ENCODE results near the gene FKBP2.

FKBP2 gene

DNA sequence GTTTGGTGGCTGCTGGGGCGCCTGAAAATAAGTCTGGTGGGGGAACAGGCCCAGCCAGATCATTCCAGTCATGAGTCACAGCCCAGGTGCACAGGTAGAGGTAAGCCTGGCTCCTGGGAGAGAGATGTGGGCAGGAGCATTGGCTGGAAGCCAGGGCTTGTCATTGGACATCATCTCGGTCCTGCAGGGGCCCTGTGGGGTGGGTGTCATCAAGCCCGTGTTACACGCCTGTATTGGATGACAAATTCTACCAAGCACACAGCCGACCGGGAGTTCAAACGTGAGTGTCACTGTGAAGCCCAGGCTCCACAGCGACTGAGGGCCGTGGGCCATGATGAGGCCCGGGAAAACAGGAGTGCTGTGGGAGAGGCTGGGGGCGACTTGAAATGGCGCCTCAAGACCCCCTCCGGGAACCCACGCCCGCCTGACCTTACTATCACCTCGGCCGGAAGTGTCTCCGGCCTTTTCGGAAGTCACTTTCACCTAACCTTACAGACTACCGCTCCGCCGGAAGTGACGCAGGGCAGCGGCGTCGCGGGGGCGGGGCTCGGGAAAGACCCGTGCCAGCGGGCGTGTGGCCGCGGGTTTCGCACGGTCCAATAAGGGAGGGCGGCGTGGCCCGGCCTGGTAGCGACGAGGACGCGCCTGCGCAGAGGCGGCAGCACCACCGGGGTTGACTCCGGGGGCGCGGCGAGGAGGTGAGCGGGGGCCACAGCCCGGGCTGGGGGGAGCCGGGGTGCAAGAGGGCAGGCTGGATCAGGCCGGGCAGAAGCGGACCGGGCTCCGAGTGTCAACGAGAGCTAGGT lies at the start of gene FKBP2:
Gene FKBP2 (plus strand): TSS at position 661 of the 806 bp plus-strand sequence. CDS start 1,293 bp downstream, outside the sequence.
- peak; percentile 97 for DNase-seq
- no peaks in the 10 kb centered on the region for H3K9me3 Mint-ChIP-seq
- peak within 1 kb of the TSS; percentile 90 for H3K4me3 Mint-ChIP-seq
- H3K36me3 Mint-ChIP-seq = peaks cover 32% of the 10 kb centered on the region
- no peaks in the 10 kb centered on the region for H3K27me3 Mint-ChIP-seq
- CTCF ChIA-PET = interaction anchor here (0.8 to 1.2 kb wide), 5 partner anchors 9 to 64 kb away, joined by 3 to 7 read pairs (median 4); partner anchors contain the start of genes ESRRA, NUDT22, PLCB3 and TRPT1
- peak within 1 kb of the TSS; percentile 93 for H3K27ac Mint-ChIP-seq
- peaks cover 64% of the 10 kb centered on the region for H3K4me1 Mint-ChIP-seq

DNA sequence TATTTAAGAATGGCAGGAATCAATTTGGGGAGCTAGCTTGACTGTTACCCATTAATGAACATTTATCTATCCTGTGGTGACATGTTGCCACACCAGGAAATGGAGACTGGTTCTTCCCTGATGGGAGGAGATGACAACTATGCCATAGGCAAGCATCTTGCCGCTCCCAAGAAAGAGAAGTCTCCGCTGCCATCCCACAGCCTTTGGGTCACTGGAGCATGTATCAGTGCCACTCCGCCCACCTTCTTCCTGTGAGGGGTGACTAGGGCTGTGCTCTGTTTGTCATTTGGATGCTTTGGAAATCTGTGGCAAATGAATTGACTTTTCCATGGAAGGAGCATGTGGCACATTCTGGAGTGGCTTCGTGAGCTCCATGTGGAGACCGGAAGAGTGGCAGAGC lies 48.5 kb upstream of the FKBP2 start:
- peaks cover 57% of the 10 kb centered on the region for H3K36me3 Mint-ChIP-seq

DNA sequence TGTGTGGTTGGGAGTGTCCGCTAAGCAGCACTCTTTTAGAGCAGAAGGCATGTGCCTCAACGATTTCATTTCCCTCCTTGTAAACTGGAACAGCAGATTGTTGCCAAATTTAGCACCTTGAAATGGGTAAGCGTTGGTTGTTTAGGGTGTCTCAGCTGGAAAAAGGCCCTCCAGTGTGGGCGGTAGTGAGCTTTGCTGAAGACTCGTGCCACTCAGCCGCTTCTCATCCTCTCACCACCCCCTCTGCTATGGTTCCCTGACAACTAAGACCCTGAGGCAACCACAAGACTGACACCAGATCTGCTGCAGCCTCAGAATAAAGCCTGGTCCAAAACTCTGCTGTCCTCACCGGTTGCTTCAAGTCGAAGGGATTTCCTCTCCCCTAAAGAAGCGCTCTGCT lies 44.3 kb upstream of the FKBP2 start:
- no peaks in the 10 kb centered on the region for H3K27me3 Mint-ChIP-seq
- peaks cover 65% of the 10 kb centered on the region for H3K36me3 Mint-ChIP-seq
- no peak overlapping the region for H3K27ac Mint-ChIP-seq
- no peak for DNase-seq
- CTCF ChIA-PET = interaction anchor here (1.1 to 2.8 kb wide), 3 partner anchors 8 to 196 kb away, joined by 3 to 17 read pairs (median 7); partner anchors contain the start of gene FERMT3
- H3K4me1 Mint-ChIP-seq = peaks cover 15% of the 10 kb centered on the region
- no peak overlapping the region for H3K4me3 Mint-ChIP-seq
- no peaks in the 10 kb centered on the region for H3K9me3 Mint-ChIP-seq

More for the DNA sequence above, 48.5 kb upstream of the FKBP2 start:
- Mint-ChIP-seq H3K9me3 (no peaks in the 10 kb centered on the region), H3K4me3 (no peak overlapping the region), H3K4me1 (peaks cover 31% of the 10 kb centered on the region), H3K27me3 (no peaks in the 10 kb centered on the region), H3K27ac (no peak overlapping the region)
- DNase-seq = no peak
- CTCF ChIA-PET = interaction anchor here (2.4 kb wide), 1 partner anchor 12 kb away, joined by 11 read pairs; no protein-coding TSS in a partner anchor

DNA sequence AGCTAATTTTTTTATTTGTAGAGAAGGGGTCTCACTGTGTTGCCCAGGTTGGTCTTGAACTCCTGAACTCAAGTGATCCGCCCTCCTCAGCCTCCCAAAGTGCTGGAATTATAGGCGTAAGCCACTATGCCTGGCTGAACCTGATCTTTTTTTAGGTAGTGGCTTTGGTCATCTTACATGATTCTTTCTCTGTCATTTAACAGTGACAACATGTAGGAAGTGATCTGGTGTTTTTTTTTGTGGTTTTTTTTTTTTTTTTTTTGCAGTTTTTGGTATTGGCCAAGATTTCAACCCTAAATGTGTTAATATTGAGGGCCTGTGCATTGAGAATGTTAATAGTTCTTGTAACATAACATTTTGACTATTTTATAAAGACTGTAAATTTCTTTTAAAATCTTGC lies 42.4 kb upstream of the FKBP2 start:
- Mint-ChIP-seq H3K4me3 (no peak overlapping the region), H3K27ac (no peak overlapping the region), H3K4me1 (peaks cover 8% of the 10 kb centered on the region), H3K27me3 (no peaks in the 10 kb centered on the region), H3K9me3 (no peaks in the 10 kb centered on the region), H3K36me3 (peaks cover 67% of the 10 kb centered on the region)
- no peak for DNase-seq
- CTCF ChIA-PET = interaction anchor here (0.9 kb wide), 1 partner anchor 119 kb away, joined by 4 read pairs; the partner anchor contains the start of genes PRDX5 and TRMT112

DNA sequence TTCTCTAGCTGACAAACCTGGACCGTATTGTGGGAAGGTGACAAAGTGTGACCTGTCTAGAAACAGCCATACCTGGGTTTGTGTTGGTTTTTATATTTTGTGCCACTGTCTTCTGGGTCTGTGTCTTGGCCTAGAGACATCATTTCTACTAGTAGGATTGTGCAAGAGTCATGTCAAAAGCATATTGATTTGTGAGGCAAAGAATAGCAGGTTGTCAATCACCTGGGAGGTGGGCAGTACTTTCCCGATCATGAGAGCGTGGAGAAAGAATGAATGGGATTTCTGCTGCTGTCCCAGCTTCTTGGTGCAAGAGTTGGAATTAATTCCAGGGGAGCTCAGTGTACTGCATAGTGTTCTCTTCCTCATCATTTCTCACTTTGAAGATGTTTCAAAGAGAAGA lies 39.4 kb upstream of the FKBP2 start:
- CTCF ChIA-PET = interaction anchor here (7.4 kb wide), 1 partner anchor 102 kb away, joined by 131 read pairs; the partner anchor contains the start of genes CATSPERZ and ESRRA

DNA sequence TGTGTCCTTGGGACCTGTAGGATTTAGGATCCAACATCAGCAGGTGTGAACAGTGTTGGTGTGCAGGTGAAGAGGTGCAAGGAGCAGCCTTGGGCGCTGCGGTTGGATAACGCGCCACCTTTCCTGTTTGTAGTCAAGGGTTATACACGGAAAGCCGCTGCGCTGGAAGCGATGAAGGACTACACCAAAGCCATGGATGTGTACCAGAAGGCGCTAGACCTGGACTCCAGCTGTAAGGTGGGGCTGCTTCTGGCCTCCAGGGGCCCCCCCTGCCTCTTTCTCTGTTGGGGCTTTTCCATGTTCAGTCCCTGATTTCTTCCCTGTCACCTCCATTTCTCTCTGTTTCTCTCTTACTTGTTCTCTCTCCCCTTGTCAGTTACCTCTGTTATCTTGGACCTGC lies 37.9 kb upstream of the FKBP2 start:
- H3K4me1 Mint-ChIP-seq = peaks cover 33% of the 10 kb centered on the region
- DNase-seq = no peak
- no peak overlapping the region for H3K27ac Mint-ChIP-seq
- no peaks in the 10 kb centered on the region for H3K27me3 Mint-ChIP-seq
- no peaks in the 10 kb centered on the region for H3K9me3 Mint-ChIP-seq
- H3K36me3 Mint-ChIP-seq = peaks cover 59% of the 10 kb centered on the region
- H3K4me3 Mint-ChIP-seq = no peak overlapping the region
- CTCF ChIA-PET = interaction anchor here (2.0 to 7.4 kb wide), 3 partner anchors 100 to 447 kb away, joined by 4 to 131 read pairs (median 8); partner anchors contain the start of genes CATSPERZ and ESRRA

More for the DNA sequence above, 39.4 kb upstream of the FKBP2 start:
- Mint-ChIP-seq H3K4me3 (no peak overlapping the region), H3K4me1 (peaks cover 33% of the 10 kb centered on the region), H3K27ac (no peak overlapping the region), H3K9me3 (no peaks in the 10 kb centered on the region), H3K36me3 (peaks cover 60% of the 10 kb centered on the region), H3K27me3 (no peaks in the 10 kb centered on the region)
- DNase-seq = no peak

DNA sequence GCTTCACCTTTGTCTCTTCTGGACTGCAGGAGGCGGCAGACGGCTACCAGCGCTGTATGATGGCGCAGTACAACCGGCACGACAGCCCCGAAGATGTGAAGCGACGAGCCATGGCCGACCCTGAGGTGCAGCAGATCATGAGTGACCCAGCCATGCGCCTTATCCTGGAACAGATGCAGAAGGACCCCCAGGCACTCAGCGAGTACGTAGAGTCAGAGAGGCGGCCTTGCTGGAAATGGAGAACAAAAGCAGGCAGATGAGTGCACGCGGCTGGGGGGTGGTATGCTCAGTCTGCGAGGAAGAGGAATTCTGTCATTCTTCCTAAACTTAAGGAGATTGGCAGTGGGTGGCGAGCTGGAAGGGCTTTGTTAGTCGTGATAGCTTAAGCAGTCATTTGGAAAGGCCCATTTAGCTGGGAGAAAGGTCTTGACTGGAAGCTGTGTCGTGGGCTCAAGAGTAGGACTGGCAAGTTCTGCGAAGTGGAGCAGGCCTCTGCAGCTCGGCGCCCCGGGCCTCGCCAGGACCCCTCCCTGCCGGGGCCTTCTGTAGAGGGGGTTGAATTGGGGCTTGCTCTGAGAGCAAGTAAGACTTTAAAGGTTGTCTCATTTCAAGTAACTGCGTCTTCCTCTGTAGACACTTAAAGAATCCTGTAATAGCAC lies 37.3 kb upstream of the FKBP2 start:
- Mint-ChIP-seq H3K4me1 (peaks cover 38% of the 10 kb centered on the region), H3K9me3 (no peaks in the 10 kb centered on the region), H3K36me3 (peaks cover 59% of the 10 kb centered on the region), H3K4me3 (no peak overlapping the region), H3K27ac (peak overlapping the region; percentile 76), H3K27me3 (no peaks in the 10 kb centered on the region)
- no peak for DNase-seq
- CTCF ChIA-PET = interaction anchor here (1.1 to 7.4 kb wide), 14 partner anchors 8 to 446 kb away, joined by 3 to 131 read pairs (median 10); partner anchors contain the start of genes BAD, CATSPERZ, ESRRA and GPR137

DNA sequence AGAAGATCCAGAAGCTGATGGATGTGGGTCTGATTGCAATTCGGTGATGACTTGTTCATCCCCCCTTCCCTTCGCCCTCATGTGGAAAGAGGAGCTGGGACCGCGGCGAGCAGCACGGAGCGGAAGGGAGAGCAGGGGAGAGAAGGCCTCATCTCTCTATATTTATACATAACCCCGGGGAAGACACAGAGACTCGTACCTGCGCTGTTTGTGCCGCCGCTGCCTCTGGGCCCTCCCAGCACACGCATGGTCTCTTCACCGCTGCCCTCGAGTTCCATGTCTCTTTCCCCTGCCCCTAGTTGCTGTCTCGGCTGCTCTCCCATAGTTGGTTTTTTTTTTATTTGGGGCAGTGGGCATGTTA lies 36.8 kb upstream of the FKBP2 start:
- Mint-ChIP-seq H3K27ac (peak overlapping the region; percentile 76), H3K4me1 (peaks cover 43% of the 10 kb centered on the region), H3K36me3 (peaks cover 63% of the 10 kb centered on the region), H3K9me3 (no peaks in the 10 kb centered on the region), H3K4me3 (no peak overlapping the region), H3K27me3 (no peaks in the 10 kb centered on the region)
- DNase-seq = no peak
- CTCF ChIA-PET = interaction anchor here (0.7 to 7.4 kb wide), 27 partner anchors 8 to 446 kb away, joined by 3 to 131 read pairs (median 4); partner anchors contain the start of genes BAD, CATSPERZ, DNAJC4 and ESRRA

DNA sequence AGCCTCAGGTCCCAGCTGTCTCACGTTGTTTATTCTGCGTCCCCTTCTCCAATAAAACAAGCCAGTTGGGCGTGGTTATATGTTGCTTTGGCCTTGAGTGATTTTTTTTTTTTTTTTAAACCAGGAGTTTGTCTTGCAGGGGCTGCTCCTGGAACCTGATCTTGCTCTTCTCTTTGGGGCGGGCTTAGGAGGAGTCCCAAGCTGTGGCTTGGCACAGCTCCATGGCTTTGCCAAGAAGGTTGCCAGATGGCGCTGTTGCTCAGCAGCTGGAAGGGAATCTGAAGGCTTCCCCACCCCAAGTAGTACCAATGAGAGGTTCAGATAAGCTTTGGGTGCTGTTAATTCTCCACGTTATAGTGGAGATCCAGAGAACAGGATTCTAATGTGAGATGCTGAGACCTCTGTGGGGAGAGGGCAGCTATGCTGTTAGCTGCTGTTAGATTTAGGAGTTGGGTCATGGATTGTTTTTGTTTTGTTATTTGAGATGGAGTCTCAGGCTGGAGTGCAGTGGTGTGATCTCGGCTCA lies 36.4 kb upstream of the FKBP2 start:
- CTCF ChIA-PET = interaction anchor here (0.7 to 7.4 kb wide), 29 partner anchors 9 to 445 kb away, joined by 3 to 131 read pairs (median 4); partner anchors contain the start of genes BAD, CATSPERZ, DNAJC4 and ESRRA
- peaks cover 48% of the 10 kb centered on the region for H3K4me1 Mint-ChIP-seq
- H3K4me3 Mint-ChIP-seq = peak overlapping the region; percentile 71
- no peaks in the 10 kb centered on the region for H3K9me3 Mint-ChIP-seq
- peak overlapping the region; percentile 86 for H3K27ac Mint-ChIP-seq
- H3K36me3 Mint-ChIP-seq = peaks cover 66% of the 10 kb centered on the region
- peak; percentile 90 for DNase-seq
- no peaks in the 10 kb centered on the region for H3K27me3 Mint-ChIP-seq

DNA sequence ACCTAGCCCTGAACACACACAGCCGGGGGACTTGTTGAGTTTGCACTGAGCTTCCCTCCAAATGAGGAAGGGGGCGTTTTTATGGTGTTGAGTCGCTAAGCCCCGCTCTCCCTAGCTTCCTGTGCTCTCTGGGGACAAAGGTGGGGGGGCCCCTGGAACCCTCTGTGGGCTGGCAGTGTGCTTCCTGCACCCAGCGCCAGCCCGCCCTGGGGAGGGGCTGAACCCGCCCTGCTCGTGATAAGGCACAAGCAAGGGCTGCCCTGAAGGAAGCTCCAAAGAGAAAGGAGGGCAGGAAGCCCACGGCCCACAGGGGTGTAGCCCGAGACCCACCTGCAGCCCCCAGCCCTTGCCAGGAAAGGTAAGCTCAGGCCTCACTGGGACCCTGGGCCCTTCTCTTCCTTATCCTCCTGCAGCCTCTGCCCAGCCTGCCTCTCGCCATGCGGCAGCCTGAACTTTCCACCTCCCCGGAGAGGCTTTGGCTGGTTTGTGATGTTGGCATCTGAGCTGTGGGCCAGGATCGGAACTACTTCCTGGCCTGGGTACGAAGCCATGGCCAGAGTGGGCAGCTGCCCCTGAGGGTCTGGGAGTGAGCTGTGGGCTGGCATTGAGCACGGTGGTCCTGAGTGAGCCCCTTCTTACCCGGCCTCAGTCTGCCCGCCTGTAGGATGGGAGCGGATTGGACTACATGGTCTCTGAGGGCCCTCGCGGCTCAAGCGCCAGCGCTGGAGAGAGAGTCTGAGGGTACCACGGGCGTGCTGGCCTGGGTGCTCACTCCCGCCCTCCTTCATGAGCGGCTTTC lies 34.2 kb upstream of the FKBP2 start, which contains the start of gene FERMT3:
Gene FERMT3 (plus strand): TSS at position 265 of the 799 bp plus-strand sequence. CDS start 644 bp downstream, outside the sequence.
- Mint-ChIP-seq H3K27ac (peak within 1 kb of the TSS; percentile 96), H3K27me3 (no peaks in the 10 kb centered on the region), H3K36me3 (peaks cover 58% of the 10 kb centered on the region), H3K9me3 (no peaks in the 10 kb centered on the region), H3K4me3 (peak within 1 kb of the TSS; percentile 90), H3K4me1 (peaks cover 53% of the 10 kb centered on the region)
- CTCF ChIA-PET = interaction anchor here (0.6 to 7.4 kb wide), 17 partner anchors 11 to 131 kb away, joined by 3 to 131 read pairs (median 9); partner anchors contain the start of genes CATSPERZ, DNAJC4, ESRRA and NUDT22
- DNase-seq = peak; percentile 89

DNA sequence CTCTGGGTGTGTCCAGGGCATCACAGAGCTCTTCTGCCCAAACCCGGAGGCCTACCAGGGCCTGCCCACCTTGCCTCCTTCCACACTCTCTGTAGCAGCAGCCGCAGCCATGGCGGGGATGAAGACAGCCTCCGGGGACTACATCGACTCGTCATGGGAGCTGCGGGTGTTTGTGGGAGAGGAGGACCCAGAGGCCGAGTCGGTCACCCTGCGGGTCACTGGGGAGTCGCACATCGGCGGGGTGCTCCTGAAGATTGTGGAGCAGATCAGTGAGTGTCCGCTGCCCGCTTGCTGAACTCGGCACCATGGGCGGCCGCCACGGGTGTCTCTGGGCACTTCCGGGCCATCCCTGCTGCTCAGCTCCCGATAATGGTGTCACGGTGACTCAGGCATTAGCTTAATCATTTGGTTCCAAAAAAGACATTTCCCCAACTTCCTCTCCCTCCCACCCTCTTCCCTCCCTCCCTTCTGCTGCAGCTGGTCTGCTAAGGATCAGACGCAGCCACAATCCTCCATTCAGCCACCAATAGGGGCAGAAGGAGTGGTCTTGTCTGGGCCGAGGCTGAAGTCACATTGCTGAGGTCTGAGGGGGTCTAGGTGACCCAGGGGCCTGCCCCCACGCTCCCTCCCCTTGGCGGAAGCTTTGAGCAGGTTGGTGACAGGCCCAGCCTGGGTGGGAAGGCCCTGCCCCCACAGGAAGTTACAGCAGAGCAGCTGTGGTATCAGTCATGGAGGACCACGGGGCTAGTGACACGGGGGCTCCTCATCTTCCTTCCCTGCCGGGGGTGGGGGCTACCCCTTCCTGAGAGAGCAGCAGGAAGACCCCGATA lies 33.4 kb upstream of the FKBP2 start:
- H3K27me3 Mint-ChIP-seq = no peaks in the 10 kb centered on the region
- H3K27ac Mint-ChIP-seq = peak overlapping the region; percentile 96
- CTCF ChIA-PET = interaction anchor here (0.6 to 7.4 kb wide), 12 partner anchors 10 to 131 kb away, joined by 3 to 131 read pairs (median 11); partner anchors contain the start of genes CATSPERZ, ESRRA, FKBP2 and NUDT22
- peaks cover 58% of the 10 kb centered on the region for H3K4me1 Mint-ChIP-seq
- peaks cover 57% of the 10 kb centered on the region for H3K36me3 Mint-ChIP-seq
- peak; percentile 89 for DNase-seq
- peak overlapping the region; percentile 90 for H3K4me3 Mint-ChIP-seq
- no peaks in the 10 kb centered on the region for H3K9me3 Mint-ChIP-seq

DNA sequence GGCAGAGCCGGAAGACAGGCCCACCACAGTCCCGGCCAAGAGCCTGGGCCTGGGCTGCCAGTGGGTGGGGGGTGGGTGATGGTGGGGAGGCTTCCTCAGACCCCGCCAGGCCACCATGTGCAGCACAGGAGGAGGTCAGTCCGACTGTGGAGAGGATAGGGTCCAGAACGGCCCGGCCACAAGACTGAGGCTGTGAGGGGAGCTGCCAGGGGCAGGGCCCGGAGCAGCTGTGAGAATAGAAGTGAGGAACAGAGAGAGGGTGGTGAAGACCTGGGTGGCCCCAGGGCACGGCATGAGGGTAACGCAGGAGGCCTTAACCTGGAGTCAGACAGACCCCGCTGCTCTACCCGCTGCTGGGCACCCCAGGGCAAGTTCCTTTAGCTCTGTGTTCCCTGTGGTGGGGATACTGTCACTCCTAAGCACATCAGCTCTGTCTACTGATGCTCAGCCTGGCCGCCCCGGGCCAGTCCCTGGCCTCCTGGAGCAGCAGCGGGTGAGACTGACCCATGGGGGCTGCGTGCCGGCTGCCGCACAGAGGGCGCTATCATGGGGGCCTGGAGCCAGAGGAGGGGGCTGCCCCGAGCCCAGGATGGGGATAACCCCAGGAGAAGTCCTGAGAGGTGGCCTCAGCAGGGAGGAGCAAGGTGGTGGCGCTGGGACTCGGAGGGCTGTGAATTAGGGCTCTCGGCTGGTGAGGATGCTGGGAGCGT lies 32.7 kb upstream of the FKBP2 start:
- peak overlapping the region; percentile 90 for H3K4me3 Mint-ChIP-seq
- peak overlapping the region; percentile 96 for H3K27ac Mint-ChIP-seq
- H3K36me3 Mint-ChIP-seq = peaks cover 55% of the 10 kb centered on the region

More for the DNA sequence above, 32.7 kb upstream of the FKBP2 start:
- H3K9me3 Mint-ChIP-seq = no peaks in the 10 kb centered on the region
- H3K27me3 Mint-ChIP-seq = no peaks in the 10 kb centered on the region
- CTCF ChIA-PET = interaction anchor here (1.1 to 7.4 kb wide), 6 partner anchors 9 to 124 kb away, joined by 3 to 131 read pairs (median 30); partner anchors contain the start of genes CATSPERZ, ESRRA, FKBP2 and NUDT22
- DNase-seq = no peak
- peaks cover 60% of the 10 kb centered on the region for H3K4me1 Mint-ChIP-seq
